PC-9 (cell line): ENCODE results near the gene OSBPL6. TPM values are rescaled to one million over a fixed set of nuclear protein-coding genes. Genes with fewer than 3 reads are reported as not detected.

Experiments used
- BruUV-seq: library from RNA; stranded (reverse); fragments of 400-500 nt; replicated peaks from 2 replicates; lab custom pipeline; 2021; lab: Mats Ljungman, UMichigan
- CTCF ChIA-PET: fragments of 300-600 bp; sonication (Branson Sonifier 250); formaldehyde crosslinking; loops from one replicate; lab custom pipeline; 2022; ENCODE audit warnings: antibody characterized with exemption; lab: Charles Lee
- POLR2A ChIA-PET: fragments of 300-600 bp; sonication (Branson Sonifier 250); formaldehyde crosslinking; loops from one replicate; lab custom pipeline; 2022; ENCODE audit warnings: antibody characterized with exemption; ENCODE audit not compliant: unreplicated experiment; lab: Charles Lee
- DNase-seq, 2 experiments: peaks; one replicate each; pipeline versions ENCODE4 v3.0.0 to v3.0.0-alpha.2; 2015 to 2022; ENCODE audit warnings: mixed read lengths in 1 of 2
- H2AFZ ChIP-seq: fragments of 200-600 bp; sonication (generic); 2 replicates; pipeline ENCODE4 v1.8.1; 2017; ENCODE audit warnings: antibody characterized with exemption
- H3F3A ChIP-seq: fragments of 200-600 bp; sonication (generic); 2 replicates; pipeline ENCODE4 v1.8.1; 2017; ENCODE audit warnings: antibody characterized with exemption, mild to moderate bottlenecking, low read depth; ENCODE audit not compliant: insufficient read depth
- H3K27ac ChIP-seq: fragments of 200-600 bp; sonication (generic); 2 replicates; pipeline ENCODE4 v1.6.1; 2016; ENCODE audit warnings: mixed run types
- H3K27me3 ChIP-seq: fragments of 200-600 bp; sonication (generic); 2 replicates; pipeline ENCODE4 v1.6.1; 2016; ENCODE audit warnings: low read depth, mixed run types; ENCODE audit not compliant: insufficient read depth
- H3K36me3 ChIP-seq: fragments of 200-600 bp; sonication (generic); 2 replicates; pipeline ENCODE4 v1.6.1; 2016; ENCODE audit warnings: low read depth, mixed run types
- H3K4me1 ChIP-seq: fragments of 200-600 bp; sonication (generic); replicated peaks from 2 replicates; pipeline ENCODE4 v1.6.1; 2016; ENCODE audit warnings: mixed run types; ENCODE audit not compliant: insufficient read depth
- H3K4me2 ChIP-seq: fragments of 200-600 bp; sonication (generic); 2 replicates; pipeline ENCODE4 v1.6.1; 2017; ENCODE audit warnings: mixed run types
- H3K4me3 ChIP-seq: fragments of 200-600 bp; sonication (generic); 2 replicates; pipeline ENCODE4 v1.6.1; 2016; ENCODE audit warnings: mixed run types
- H3K79me2 ChIP-seq: fragments of 200-600 bp; sonication (generic); 2 replicates; pipeline ENCODE4 v1.6.1; 2017; ENCODE audit warnings: low read depth, mixed run types
- H3K9me2 ChIP-seq: fragments of 200-600 bp; sonication (generic); 2 replicates; pipeline ENCODE4 v1.8.1; 2017; ENCODE audit warnings: mild to moderate bottlenecking; ENCODE audit not compliant: insufficient read depth
- H3K9me3 ChIP-seq: fragments of 200-600 bp; sonication (generic); 2 replicates; pipeline ENCODE4 v1.8.1; 2016; ENCODE audit warnings: low read depth; ENCODE audit not compliant: insufficient read depth
- H4K20me1 ChIP-seq: fragments of 200-600 bp; sonication (generic); 2 replicates; pipeline ENCODE4 v1.8.1; 2017; ENCODE audit not compliant: insufficient read depth
- CTCF ChIP-seq: fragments of 200-600 bp; sonication (generic); conservative IDR thresholded peaks from 2 replicates; pipeline ENCODE4 v1.6.1; 2017; ENCODE audit warnings: mixed run types, antibody characterized with exemption, mild to moderate bottlenecking, moderate library complexity
- EZH2 ChIP-seq: fragments of 200-600 bp; sonication (generic); IDR thresholded peaks from 2 replicates; pipeline ENCODE4 v1.8.0; 2017; ENCODE audit warnings: antibody characterized with exemption, low read depth
- intact Hi-C: fragments of 100-400 bp; cut with micrococcal nuclease; formaldehyde crosslinking; loops from one replicate; pipeline ENCODE4 v1.10.0; 2022; ENCODE audit not compliant: unreplicated experiment
- total RNA-seq: library from RNA; stranded (reverse); gene quantifications from 2 replicates; pipeline ENCODE4 v1.2.3, GENCODE V29; 2021

OSBPL6 gene
- total RNA-seq, 1 experiment from 2014 or later: 2.6 TPM

GRCh38 chr2:178327516-178327915, 133.2 kb downstream of the OSBPL6 start:
- no peaks in the 10 kb centered on the region for H4K20me1 ChIP-seq
- BruUV-seq: no TSS peak
- no peak for DNase-seq
- H2AFZ ChIP-seq: no peak overlapping the region
- no peaks in the 10 kb centered on the region for H3K79me2 ChIP-seq
- H3K36me3 ChIP-seq: no peaks in the 10 kb centered on the region
- no peak overlapping the region for H3K4me2 ChIP-seq
- ChIA-PET POLR2A (no interaction called here), CTCF (no interaction called here)
- H3K9me3 ChIP-seq: no peaks in the 10 kb centered on the region
- no peak for TF ChIP-seq EZH2
- no peaks in the 10 kb centered on the region for H3F3A ChIP-seq
- H3K9me2 ChIP-seq: no peaks in the 10 kb centered on the region
- no peak overlapping the region for H3K4me3 ChIP-seq
- intact Hi-C loops: no loop called here
- no peaks in the 10 kb centered on the region for H3K27me3 ChIP-seq
- H3K27ac ChIP-seq: no peak overlapping the region
- no peaks in the 10 kb centered on the region for H3K4me1 ChIP-seq

- H3K4me3 ChIP-seq: no peak overlapping the region
- ChIA-PET POLR2A (no interaction called here), CTCF (no interaction called here)
- H4K20me1 ChIP-seq: no peaks in the 10 kb centered on the region
- no peaks in the 10 kb centered on the region for H3K4me1 ChIP-seq
- H3K79me2 ChIP-seq: no peaks in the 10 kb centered on the region
- H3K36me3 ChIP-seq: no peaks in the 10 kb centered on the region
- no peaks in the 10 kb centered on the region for H3F3A ChIP-seq
- BruUV-seq: no TSS peak
- H3K9me3 ChIP-seq: no peaks in the 10 kb centered on the region
- no peak overlapping the region for H2AFZ ChIP-seq
- intact Hi-C loops: no loop called here
- TF ChIP-seq CTCF (no peak), EZH2 (no peak)
- no peak overlapping the region for H3K4me2 ChIP-seq
- no peaks in the 10 kb centered on the region for H3K9me2 ChIP-seq
- no peaks in the 10 kb centered on the region for H3K27me3 ChIP-seq
- H3K27ac ChIP-seq: no peak overlapping the region
- DNase-seq: no peak
These were observed 133.7 kb downstream of the OSBPL6 start for GRCh38 chr2:178328037-178328436.

GRCh38 chr2:178330175-178331017, 136.1 kb downstream of the OSBPL6 start:
- no peak overlapping the region for H3K4me3 ChIP-seq
- no peak for DNase-seq
- H3K4me1 ChIP-seq: no peaks in the 10 kb centered on the region
- H3K4me2 ChIP-seq: no peak overlapping the region
- H2AFZ ChIP-seq: no peak overlapping the region
- no peaks in the 10 kb centered on the region for H3K36me3 ChIP-seq
- no peaks in the 10 kb centered on the region for H3F3A ChIP-seq
- intact Hi-C loops: no loop called here
- no peaks in the 10 kb centered on the region for H3K9me3 ChIP-seq
- BruUV-seq: no TSS peak
- TF ChIP-seq EZH2: no peak
- TF ChIP-seq CTCF: no peak
- H3K9me2 ChIP-seq: no peaks in the 10 kb centered on the region
- no peak overlapping the region for H3K27ac ChIP-seq
- no peaks in the 10 kb centered on the region for H3K79me2 ChIP-seq
- H4K20me1 ChIP-seq: no peaks in the 10 kb centered on the region
- ChIA-PET POLR2A (no interaction called here), CTCF (no interaction called here)
- no peaks in the 10 kb centered on the region for H3K27me3 ChIP-seq
